Stimulated activated naive B cell treated with anti-CD40 and anti-IgM and Interleukin-4, amounts not matched to agents 10 μg/mL and 1 μg/mL and 100 μg/mL, for 72 hours (primary cell): ENCODE results near the gene USP15.

ENCODE experiments used
- ATAC-seq, 2 donors: fragments of 150-1000 bp; cut with Tn5 transposase; replicated peaks; 2 replicates each; pipeline ENCODE4 v1.10.0; 2021; ENCODE audit warnings: moderate library complexity in 1 of 2
- DNase-seq: peaks from one replicate; pipeline ENCODE4 v3.0.0; 2021
- H3K27ac Mint-ChIP-seq: one replicate; pipeline ENCODE4 v1.8.0; 2022; ENCODE audit warnings: mild to moderate bottlenecking, mixed read lengths
- H3K27me3 Mint-ChIP-seq, 2 donors: one replicate each; pipeline ENCODE4 v1.8.0; 2022; ENCODE audit warnings: mixed read lengths in 2 of 2
- H3K36me3 Mint-ChIP-seq, 2 donors: one replicate each; pipeline ENCODE4 v1.8.0; 2022; ENCODE audit warnings: mixed read lengths in 2 of 2, mild to moderate bottlenecking in 1 of 2
- H3K4me1 Mint-ChIP-seq, 2 donors: one replicate each; pipeline ENCODE4 v1.8.0; 2022; ENCODE audit warnings: mixed read lengths in 2 of 2, mild to moderate bottlenecking in 1 of 2
- H3K4me3 Mint-ChIP-seq, 2 donors: one replicate each; pipeline ENCODE4 v1.8.0; 2022; ENCODE audit warnings: mild to moderate bottlenecking in 2 of 2, mixed read lengths in 2 of 2, moderate library complexity in 1 of 2
- H3K9me3 Mint-ChIP-seq, 2 donors: one replicate each; pipeline ENCODE4 v1.8.0; 2022; ENCODE audit warnings: mixed read lengths in 2 of 2, mild to moderate bottlenecking in 1 of 2

Gene USP15

DNA sequence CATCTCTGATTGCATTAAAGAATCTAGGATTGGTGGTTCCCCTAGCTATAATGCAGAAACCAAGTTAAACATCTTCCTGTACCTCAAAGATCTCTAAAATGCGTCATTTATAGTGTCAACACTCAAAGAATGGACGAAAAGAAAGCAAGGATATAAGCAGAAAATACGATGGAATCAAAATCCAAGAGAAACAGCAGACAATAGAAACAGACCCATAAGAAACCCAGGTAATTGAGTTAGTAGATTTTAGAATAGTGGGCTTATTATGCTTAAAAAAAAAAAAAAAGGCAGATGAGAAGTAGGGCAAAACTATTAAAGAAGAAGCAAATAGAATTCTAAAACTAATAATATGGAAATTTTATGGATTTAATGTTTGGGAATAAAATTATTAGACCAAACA is 44.4 kb downstream of the USP15 start:
- Mint-ChIP-seq H3K27ac (peak overlapping the region; percentile 79), H3K27me3 (no peaks in the 10 kb centered on the region), H3K36me3 (peaks cover 46 to 70% of the 10 kb centered on the region in 2 donors), H3K9me3 (peaks cover 4 to 8% of the 10 kb centered on the region in 2 donors), H3K4me3 (no peak overlapping the region), H3K4me1 (peaks cover 20 to 38% of the 10 kb centered on the region in 2 donors)
- DNase-seq (no peak), ATAC-seq (no peak)

GRCh38 chr12:62305778-62306177 is 45.6 kb downstream of the USP15 start:
- peaks cover 21 to 41% of the 10 kb centered on the region in 2 donors for H3K4me1 Mint-ChIP-seq
- no peak overlapping the region for H3K27ac Mint-ChIP-seq
- ATAC-seq, result no peak
- H3K27me3 Mint-ChIP-seq, result no peaks in the 10 kb centered on the region
- DNase-seq, result no peak
- peaks cover 45 to 71% of the 10 kb centered on the region in 2 donors for H3K36me3 Mint-ChIP-seq
- H3K4me3 Mint-ChIP-seq, result no peak overlapping the region
- peaks cover 6 to 9% of the 10 kb centered on the region in 2 donors for H3K9me3 Mint-ChIP-seq

DNA sequence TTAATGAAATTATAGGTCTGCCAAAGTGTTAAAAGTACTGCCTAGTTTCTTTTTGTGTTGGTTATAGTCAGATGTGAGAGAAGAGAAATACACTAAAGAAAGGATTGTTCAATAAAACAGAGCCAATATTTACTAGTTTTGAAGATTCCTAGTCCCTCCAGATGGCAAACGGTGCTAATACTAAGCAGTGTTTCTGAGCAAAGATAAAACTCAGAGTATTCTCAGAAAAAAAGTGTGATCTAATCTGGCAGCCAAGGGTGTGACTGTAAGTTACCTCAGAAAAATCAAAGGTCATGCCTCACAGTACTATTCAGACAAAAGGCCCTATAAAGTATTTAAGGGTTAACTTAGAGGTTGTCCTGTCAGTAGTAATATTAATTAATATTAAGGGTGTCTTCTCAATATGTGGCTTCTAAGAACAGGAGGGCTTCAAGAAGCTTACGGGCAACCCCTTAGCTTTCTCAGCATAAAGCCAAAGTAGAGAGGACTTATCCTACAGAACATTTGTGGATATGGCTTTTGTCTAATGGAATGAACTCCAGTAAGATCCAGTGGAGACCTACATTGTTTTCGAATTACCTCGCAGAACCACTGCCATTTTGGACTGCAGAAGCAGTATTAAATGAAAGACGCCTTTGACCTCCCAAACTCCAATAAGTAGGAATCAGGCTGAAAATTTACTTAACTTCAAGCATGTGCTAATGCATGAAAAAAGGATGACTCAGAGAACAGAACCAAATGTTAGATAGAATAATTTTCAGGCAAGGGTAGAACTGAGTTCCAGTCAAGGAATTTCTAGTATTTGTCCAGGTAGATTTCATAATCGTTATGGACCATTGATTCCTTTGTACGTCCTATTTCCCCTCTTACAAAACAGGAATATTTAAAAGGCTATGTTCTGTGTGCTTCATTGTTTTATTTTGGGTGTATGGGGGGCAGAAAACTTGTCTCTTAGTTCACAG is 46.6 kb downstream of the USP15 start:
- Mint-ChIP-seq H3K9me3 (peaks cover 6 to 10% of the 10 kb centered on the region in 2 donors), H3K4me1 (peaks cover 21 to 41% of the 10 kb centered on the region in 2 donors), H3K27me3 (no peaks in the 10 kb centered on the region)

GRCh38 chr12:62308201-62308600 is 48.0 kb downstream of the USP15 start:
- no peak for ATAC-seq

More for the DNA sequence above, 46.6 kb downstream of the USP15 start:
- DNase-seq (no peak), ATAC-seq (no peak)
- peaks cover 47 to 70% of the 10 kb centered on the region in 2 donors for H3K36me3 Mint-ChIP-seq
- H3K4me3 Mint-ChIP-seq, result no peak overlapping the region
- no peak overlapping the region for H3K27ac Mint-ChIP-seq

DNA sequence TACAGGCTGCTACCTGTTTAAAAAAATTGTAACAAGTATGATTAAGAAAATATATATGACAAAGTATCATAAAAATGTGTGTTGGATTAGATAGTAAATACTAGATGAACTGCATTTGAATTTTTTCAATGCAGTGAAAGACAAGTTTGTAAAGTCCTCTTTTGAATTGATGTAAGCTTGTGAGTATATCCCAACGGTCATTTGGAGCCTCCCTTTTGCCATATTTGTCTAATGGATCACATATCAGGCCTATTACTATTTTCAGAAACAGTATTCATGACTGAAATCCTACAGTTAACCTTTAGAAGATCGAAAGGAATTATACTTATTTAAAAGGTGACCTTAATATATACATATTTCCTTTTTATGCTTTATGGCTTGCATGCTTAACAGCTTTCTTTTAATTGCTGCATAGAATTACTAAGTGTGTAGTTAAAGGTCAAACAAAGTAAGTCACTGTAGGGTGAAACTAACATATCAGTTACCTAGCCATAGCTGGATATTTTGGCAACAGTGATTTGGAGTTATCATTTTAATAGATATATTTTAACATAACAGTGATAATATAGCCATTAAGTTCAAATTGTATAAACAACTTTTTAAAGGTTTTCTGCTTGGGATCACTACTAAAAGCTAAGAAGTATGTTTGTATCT is 53.6 kb downstream of the USP15 start:
- Mint-ChIP-seq H3K27me3 (no peaks in the 10 kb centered on the region), H3K9me3 (peaks cover 10 to 12% of the 10 kb centered on the region in 2 donors), H3K27ac (no peak overlapping the region), H3K4me1 (peaks cover 19 to 36% of the 10 kb centered on the region in 2 donors), H3K4me3 (no peak overlapping the region), H3K36me3 (peaks cover 28 to 41% of the 10 kb centered on the region in 2 donors)
- no peak for ATAC-seq
- no peak for DNase-seq

More at GRCh38 chr12:62308201-62308600, 48.0 kb downstream of the USP15 start:
- no peak overlapping the region for H3K27ac Mint-ChIP-seq
- no peak overlapping the region for H3K4me3 Mint-ChIP-seq
- no peak for DNase-seq
- H3K36me3 Mint-ChIP-seq, result peaks cover 44 to 64% of the 10 kb centered on the region in 2 donors
- H3K4me1 Mint-ChIP-seq, result peaks cover 21 to 38% of the 10 kb centered on the region in 2 donors
- no peaks in the 10 kb centered on the region for H3K27me3 Mint-ChIP-seq
- H3K9me3 Mint-ChIP-seq, result peaks cover 6 to 10% of the 10 kb centered on the region in 2 donors

GRCh38 chr12:62317017-62317416 is 56.8 kb downstream of the USP15 start:
- Mint-ChIP-seq H3K27ac (peak overlapping the region; percentile 14), H3K4me3 (no peak overlapping the region), H3K4me1 (peaks cover 16 to 20% of the 10 kb centered on the region in 2 donors), H3K9me3 (peaks cover 10 to 15% of the 10 kb centered on the region in 2 donors), H3K27me3 (no peaks in the 10 kb centered on the region), H3K36me3 (peaks cover 30 to 38% of the 10 kb centered on the region in 2 donors)
- ATAC-seq, result no peak
- DNase-seq, result no peak

DNA sequence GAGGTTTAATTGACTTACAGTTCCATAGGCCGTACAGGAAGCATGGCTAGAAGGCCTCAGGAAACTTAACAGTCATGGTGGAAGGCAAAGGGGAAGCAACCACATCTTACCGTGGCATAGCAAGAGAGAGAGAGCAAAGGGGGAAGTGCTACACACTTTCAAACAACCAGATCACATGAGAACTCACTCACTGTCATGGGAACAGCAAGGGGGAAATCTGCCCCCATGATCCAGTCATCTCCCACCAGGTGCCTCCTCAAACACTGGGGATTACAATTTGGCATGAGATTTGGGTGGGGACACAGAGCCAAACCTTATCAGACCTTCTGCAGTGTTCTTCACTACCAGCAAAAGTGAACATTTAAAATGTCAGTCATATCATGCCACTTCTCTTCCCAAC is 58.9 kb downstream of the USP15 start:
- H3K9me3 Mint-ChIP-seq, result peaks cover 10 to 15% of the 10 kb centered on the region in 2 donors
- H3K36me3 Mint-ChIP-seq, result peaks cover 39 to 51% of the 10 kb centered on the region in 2 donors
- DNase-seq, result no peak

DNA sequence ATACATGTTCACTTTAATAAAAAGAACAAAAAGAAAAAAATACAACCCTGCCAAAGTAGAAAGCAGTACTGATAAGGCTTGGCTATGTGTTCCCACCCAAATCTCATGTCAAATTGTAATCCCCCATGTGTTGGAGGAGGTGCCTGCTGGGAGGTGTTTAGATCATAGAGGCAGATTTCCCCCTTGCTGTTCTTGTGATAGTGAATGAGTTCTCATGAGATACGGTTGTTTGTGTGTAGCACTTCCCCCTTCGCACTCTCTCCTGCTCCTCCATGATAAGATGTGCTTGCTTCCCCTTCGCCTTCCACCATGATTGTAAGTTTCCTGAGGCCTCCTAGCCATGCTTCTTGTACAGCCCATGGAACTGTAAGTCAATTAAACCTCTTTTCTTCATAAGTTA is 59.9 kb downstream of the USP15 start:
- Mint-ChIP-seq H3K4me1 (peaks cover 20 to 23% of the 10 kb centered on the region in 2 donors), H3K9me3 (peaks cover 10 to 15% of the 10 kb centered on the region in 2 donors), H3K27me3 (no peaks in the 10 kb centered on the region), H3K4me3 (peak overlapping the region in 1 of 2 donors; percentile 7), H3K27ac (no peak overlapping the region), H3K36me3 (peaks cover 39 to 51% of the 10 kb centered on the region in 2 donors)
- DNase-seq (no peak), ATAC-seq (no peak)

More for the DNA sequence above, 58.9 kb downstream of the USP15 start:
- ATAC-seq, result peak; percentile 48 to 61
- Mint-ChIP-seq H3K4me1 (peaks cover 20 to 23% of the 10 kb centered on the region in 2 donors), H3K27me3 (no peaks in the 10 kb centered on the region), H3K27ac (peak overlapping the region; percentile 66), H3K4me3 (no peak overlapping the region)

- no peak for DNase-seq
- no peak overlapping the region for H3K4me3 Mint-ChIP-seq
- peaks cover 7 to 11% of the 10 kb centered on the region in 2 donors for H3K9me3 Mint-ChIP-seq
- H3K27ac Mint-ChIP-seq, result peak overlapping the region; percentile 37
- H3K4me1 Mint-ChIP-seq, result peaks cover 17 to 20% of the 10 kb centered on the region in 2 donors
- ATAC-seq, result no peak
- H3K27me3 Mint-ChIP-seq, result no peaks in the 10 kb centered on the region
- H3K36me3 Mint-ChIP-seq, result peaks cover 29 to 38% of the 10 kb centered on the region in 2 donors
These were observed 63.2 kb downstream of the USP15 start for GRCh38 chr12:62323386-62323785.

DNA sequence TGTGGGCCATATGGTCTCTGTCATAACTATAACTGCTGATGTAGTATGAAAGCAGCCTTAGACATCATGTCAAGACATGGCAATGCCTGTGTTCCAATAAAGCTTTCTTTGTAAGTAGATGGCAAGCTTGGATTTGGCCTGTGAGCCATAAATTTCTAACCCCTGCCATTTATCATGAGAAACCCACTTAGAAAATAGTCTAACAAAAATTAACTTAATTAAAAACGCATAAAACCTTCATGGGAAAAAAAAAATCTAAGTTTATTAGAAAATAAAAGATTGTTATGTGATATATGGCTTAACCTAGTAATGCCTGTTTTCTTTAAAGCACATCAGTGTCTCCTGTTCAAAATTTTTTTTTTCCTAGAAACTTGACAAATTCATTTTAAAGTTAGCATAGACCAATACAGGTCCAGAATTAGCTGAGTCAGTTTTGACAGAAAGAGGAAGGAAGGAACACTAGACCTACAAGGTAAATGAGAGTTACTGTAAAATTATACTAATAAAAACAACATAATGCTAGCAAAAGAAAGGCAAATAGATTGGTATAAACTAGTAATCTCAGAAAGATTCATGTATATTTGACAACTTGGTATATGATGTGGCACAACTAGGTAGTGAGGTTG is 68.2 kb downstream of the USP15 start:
- Mint-ChIP-seq H3K4me1 (peaks cover 5 to 12% of the 10 kb centered on the region in 2 donors), H3K27me3 (no peaks in the 10 kb centered on the region), H3K36me3 (peaks cover 12 to 20% of the 10 kb centered on the region in 2 donors), H3K4me3 (no peak overlapping the region), H3K9me3 (no peaks in the 10 kb centered on the region), H3K27ac (no peak overlapping the region)
- DNase-seq (no peak), ATAC-seq (no peak)

DNA sequence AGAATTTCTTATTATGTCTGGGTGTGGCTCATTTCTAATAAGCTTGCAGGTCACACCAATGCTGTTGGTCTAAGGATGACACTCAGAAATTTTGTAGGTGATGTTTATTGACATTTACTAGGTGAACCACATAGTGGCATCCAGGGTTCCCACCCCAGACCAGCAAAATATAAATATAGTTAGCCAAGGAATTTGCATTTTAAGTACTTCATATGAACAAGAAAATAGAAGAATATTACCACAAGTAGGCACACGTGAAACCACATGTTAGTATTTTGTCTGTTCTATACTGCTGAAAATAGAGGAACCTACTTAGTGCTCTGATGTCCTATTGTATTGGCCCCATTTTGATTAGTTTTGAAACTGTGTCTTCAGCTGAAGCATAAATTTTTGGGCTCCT is 71.1 kb downstream of the USP15 start:
- Mint-ChIP-seq H3K4me3 (no peak overlapping the region), H3K36me3 (peaks cover 21 to 40% of the 10 kb centered on the region in 2 donors), H3K27ac (no peak overlapping the region), H3K9me3 (no peaks in the 10 kb centered on the region), H3K4me1 (peaks cover 9 to 25% of the 10 kb centered on the region in 2 donors), H3K27me3 (no peaks in the 10 kb centered on the region)
- ATAC-seq, result peak; percentile 85 to 91
- no peak for DNase-seq

DNA sequence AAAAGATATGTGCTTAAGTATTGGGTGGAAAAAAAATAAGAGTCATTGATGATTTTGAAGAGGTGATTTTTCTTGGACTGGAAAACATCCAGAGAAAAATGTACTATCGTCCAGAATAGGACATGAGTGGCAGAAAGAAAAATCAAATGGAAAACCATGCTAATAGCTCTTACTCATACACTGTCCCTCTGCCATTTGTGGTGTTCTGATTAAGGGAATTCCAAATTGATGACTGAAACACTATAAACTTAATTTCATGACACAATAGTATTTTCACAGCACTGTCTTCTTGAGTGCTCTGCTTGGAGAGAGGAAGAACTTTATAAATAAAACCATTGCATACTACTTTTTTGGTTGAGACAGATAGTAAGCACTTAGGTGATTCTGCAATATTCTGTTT is 72.4 kb downstream of the USP15 start:
- Mint-ChIP-seq H3K27me3 (no peaks in the 10 kb centered on the region), H3K4me3 (no peak overlapping the region), H3K27ac (no peak overlapping the region), H3K4me1 (peaks cover 9 to 27% of the 10 kb centered on the region in 2 donors), H3K36me3 (peaks cover 29 to 50% of the 10 kb centered on the region in 2 donors), H3K9me3 (peaks cover 0 to 2% of the 10 kb centered on the region in 2 donors)
- DNase-seq, result no peak
- no peak for ATAC-seq

- Mint-ChIP-seq H3K4me3 (no peak overlapping the region), H3K27ac (no peak overlapping the region), H3K9me3 (peaks cover 7 to 8% of the 10 kb centered on the region in 2 donors), H3K36me3 (peaks cover 45 to 65% of the 10 kb centered on the region in 2 donors), H3K4me1 (peaks cover 16 to 44% of the 10 kb centered on the region in 2 donors), H3K27me3 (no peaks in the 10 kb centered on the region)
- DNase-seq (no peak), ATAC-seq (no peak)
These were observed 74.9 kb downstream of the USP15 start for GRCh38 chr12:62335057-62335456.

- H3K9me3 Mint-ChIP-seq, result peaks cover 8 to 10% of the 10 kb centered on the region in 2 donors
- no peaks in the 10 kb centered on the region for H3K27me3 Mint-ChIP-seq
- no peak overlapping the region for H3K4me3 Mint-ChIP-seq
- no peak overlapping the region for H3K27ac Mint-ChIP-seq
- H3K36me3 Mint-ChIP-seq, result peaks cover 53 to 69% of the 10 kb centered on the region in 2 donors
- peaks cover 21 to 47% of the 10 kb centered on the region in 2 donors for H3K4me1 Mint-ChIP-seq
- DNase-seq (no peak), ATAC-seq (peak in 1 of 2 donors; percentile 46)
These were observed 75.6 kb downstream of the USP15 start for GRCh38 chr12:62335796-62336195.
